Measurements from ENCODE around the gene IFNA6. TPM values are rescaled to one million over a fixed set of nuclear protein-coding genes. Genes with fewer than 3 reads are reported as not detected.

IFNA6 gene
- total and polyA plus RNA-seq, 7 donors, result not detected

- no peaks in the 10 kb centered on the region for H3K27me3 ChIP-seq (ENCODE audit: insufficient read depth in 3 of 3, low read length in 2 of 3)
- peak overlapping the region; percentile 96 for H3K4me3 ChIP-seq
- TF ChIP-seq, protein P1, sequence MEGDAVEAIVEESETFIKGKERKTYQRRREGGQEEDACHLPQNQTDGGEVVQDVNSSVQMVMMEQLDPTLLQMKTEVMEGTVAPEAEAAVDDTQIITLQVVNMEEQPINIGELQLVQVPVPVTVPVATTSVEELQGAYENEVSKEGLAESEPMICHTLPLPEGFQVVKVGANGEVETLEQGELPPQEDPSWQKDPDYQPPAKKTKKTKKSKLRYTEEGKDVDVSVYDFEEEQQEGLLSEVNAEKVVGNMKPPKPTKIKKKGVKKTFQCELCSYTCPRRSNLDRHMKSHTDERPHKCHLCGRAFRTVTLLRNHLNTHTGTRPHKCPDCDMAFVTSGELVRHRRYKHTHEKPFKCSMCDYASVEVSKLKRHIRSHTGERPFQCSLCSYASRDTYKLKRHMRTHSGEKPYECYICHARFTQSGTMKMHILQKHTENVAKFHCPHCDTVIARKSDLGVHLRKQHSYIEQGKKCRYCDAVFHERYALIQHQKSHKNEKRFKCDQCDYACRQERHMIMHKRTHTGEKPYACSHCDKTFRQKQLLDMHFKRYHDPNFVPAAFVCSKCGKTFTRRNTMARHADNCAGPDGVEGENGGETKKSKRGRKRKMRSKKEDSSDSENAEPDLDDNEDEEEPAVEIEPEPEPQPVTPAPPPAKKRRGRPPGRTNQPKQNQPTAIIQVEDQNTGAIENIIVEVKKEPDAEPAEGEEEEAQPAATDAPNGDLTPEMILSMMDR (IDR thresholded peaks at IDR 0.05), result no peak
- H3K9me3 ChIP-seq, result no peaks in the 10 kb centered on the region
- H3K27ac ChIP-seq, result no peak overlapping the region
- 40 to 44% (median 41%) methylated on average over 5 of the region's 5 CpGs for WGBS, 3 donors
- peaks cover 67% of the 10 kb centered on the region for H3K4me1 ChIP-seq
- ATAC-seq (no peak), DNase-seq (no peak)
- peaks cover 6 to 16% of the 10 kb centered on the region in 2 donors for H3K36me3 ChIP-seq (ENCODE audit: insufficient read depth in 1 of 2, low read depth in 1 of 2)
- intact Hi-C loops (cut with DNase I), result loop anchor here in 1 of 2 donors (10.0 kb wide), 1 partner anchor 463 kb away; no protein-coding TSS in a partner anchor
Measured at GRCh38 chr9:21331676-21332402, 18.8 kb downstream of the IFNA6 start.

DNA sequence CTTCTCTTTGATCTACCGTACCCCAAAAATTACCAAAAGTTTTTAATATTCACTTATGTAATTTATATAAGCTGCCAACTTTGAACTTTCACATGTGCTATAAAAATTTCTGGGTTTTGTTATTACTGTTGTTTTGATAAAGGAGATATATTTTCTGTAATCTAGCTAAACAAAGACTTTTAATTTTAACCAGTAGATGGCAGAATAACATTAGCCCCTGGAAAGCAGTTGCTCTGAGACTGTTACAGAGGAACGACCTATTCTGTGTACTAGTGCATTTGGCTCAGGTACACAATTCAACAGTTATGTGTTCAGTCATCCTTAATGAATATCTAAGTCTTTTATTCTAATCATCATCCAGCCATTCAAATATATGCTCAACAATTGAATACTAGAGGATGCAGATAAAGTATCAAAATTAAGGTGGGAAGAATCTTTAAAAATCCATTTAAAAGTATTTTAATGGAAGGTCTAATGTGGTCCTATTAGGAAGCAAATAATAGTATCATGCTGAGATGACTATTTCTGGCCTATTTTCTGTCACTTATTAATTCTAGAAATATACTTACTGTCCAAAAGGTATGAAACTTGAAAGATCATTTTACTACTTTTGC, 24.1 kb downstream of the IFNA6 start:
- intact Hi-C loops (cut with DNase I), result loop anchor here (5.0 kb wide), 1 partner anchor 71 kb away; no protein-coding TSS in a partner anchor

DNA sequence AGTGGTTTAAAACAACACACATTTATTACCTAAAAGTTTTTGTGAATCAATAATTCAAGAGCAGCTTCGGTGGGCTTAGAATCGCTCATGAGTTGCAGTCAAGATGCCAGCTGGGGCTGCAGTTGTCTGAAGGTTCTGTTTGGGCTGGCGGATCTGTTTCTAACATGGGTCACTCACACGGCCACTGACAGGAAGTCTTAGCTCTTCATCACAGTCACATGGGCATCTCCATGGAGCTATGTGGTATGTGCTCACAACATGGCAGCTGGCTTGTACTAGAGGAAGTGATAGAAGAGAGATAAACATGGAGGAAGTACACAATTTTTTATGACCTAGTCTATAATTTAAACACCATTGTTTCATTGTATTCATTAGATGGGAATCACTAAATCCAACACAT, 26.6 kb downstream of the IFNA6 start:
- intact Hi-C loops (cut with DNase I), result loop anchor here in 1 of 2 donors (5.0 kb wide), 1 partner anchor 468 kb away; no protein-coding TSS in a partner anchor
- TF ChIP-seq, protein P1 (IDR thresholded peaks at IDR 0.05), result no peak
- no peak overlapping the region for H3K27ac ChIP-seq
- no peaks in the 10 kb centered on the region for H3K27me3 ChIP-seq (ENCODE audit: insufficient read depth in 3 of 3, low read length in 2 of 3)
- no peak for DNase-seq
- peaks cover 17% of the 10 kb centered on the region for H3K4me1 ChIP-seq
- ATAC-seq, result peak in 1 of 4 donors; percentile 36
- WGBS, 3 donors, result 75 to 83% (median 76%) methylated on average over 4 of the region's 4 CpGs
- H3K9me3 ChIP-seq, result no peaks in the 10 kb centered on the region
- H3K4me3 ChIP-seq, result no peak overlapping the region
- peaks cover 0 to 44% of the 10 kb centered on the region in 2 donors for H3K36me3 ChIP-seq (ENCODE audit: insufficient read depth in 1 of 2, low read depth in 1 of 2)

More for the DNA sequence above, 24.1 kb downstream of the IFNA6 start:
- Histone ChIP-seq H3K4me1 (peaks cover 41% of the 10 kb centered on the region), H3K9me3 (no peaks in the 10 kb centered on the region), H3K36me3 (ENCODE audit: insufficient read depth in 1 of 2, low read depth in 1 of 2) (peaks cover 0 to 38% of the 10 kb centered on the region in 2 donors), H3K27ac (no peak overlapping the region), H3K27me3 (ENCODE audit: insufficient read depth in 3 of 3, low read length in 2 of 3) (no peaks in the 10 kb centered on the region), H3K4me3 (no peak overlapping the region)
- peak; percentile 61 to 90 (median 70) for ATAC-seq
- whole genome bisulfite sequencing, 3 donors, result 34 to 40% (median 38%) methylated on average over 2 of the region's 2 CpGs
- TF ChIP-seq, protein P1 (IDR thresholded peaks at IDR 0.05), result peak; percentile 72
- no peak for DNase-seq

DNA sequence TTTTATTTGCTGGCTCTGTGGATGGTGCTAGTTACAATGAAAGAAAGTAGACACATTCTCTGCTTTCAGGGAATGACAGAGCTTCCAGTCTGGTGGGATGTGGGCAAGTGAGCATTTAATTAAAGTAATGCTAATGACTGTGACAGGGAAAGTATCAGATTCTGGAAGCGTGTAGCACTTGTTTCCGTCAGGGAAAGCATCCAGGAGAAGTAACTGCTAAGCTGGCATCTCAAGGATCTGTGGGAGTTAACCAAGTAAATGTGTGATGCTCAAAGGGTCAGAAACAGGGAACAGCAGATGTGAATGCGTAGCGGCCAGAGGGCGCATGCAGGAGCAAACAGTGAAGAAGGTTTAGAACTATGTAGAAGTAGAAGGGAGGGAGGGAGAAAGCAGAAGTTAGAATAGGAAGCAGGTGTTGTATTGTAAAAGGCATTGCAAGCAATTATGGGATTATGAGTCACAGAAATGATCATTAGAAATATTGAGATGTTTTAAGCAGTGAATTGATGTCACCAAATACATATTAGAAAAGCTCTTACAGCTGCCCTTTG, 27.7 kb downstream of the IFNA6 start:
- Histone ChIP-seq H3K4me1 (peaks cover 10% of the 10 kb centered on the region), H3K4me3 (no peak overlapping the region), H3K9me3 (no peaks in the 10 kb centered on the region), H3K27ac (no peak overlapping the region), H3K36me3 (ENCODE audit: insufficient read depth in 1 of 2, low read depth in 1 of 2) (peaks cover 0 to 41% of the 10 kb centered on the region in 2 donors), H3K27me3 (ENCODE audit: insufficient read depth in 3 of 3, low read length in 2 of 3) (no peaks in the 10 kb centered on the region)
- intact Hi-C loops (cut with DNase I), result loop anchor here in 1 of 2 donors (5.0 kb wide), 1 partner anchor 469 kb away; no protein-coding TSS in a partner anchor
- 72 to 84% (median 78%) methylated on average over 5 of the region's 5 CpGs for WGBS, 3 donors
- TF ChIP-seq, protein P1 (IDR thresholded peaks at IDR 0.05), result no peak
- ATAC-seq, result no peak
- DNase-seq, result no peak
